HG02623 (cell line): Measurements from ENCODE around the gene IL1RL2.

Experiments
- ATAC-seq: cut with Tn5 transposase; IDR thresholded peaks from one replicate; pipeline ENCODE4 v1.9.1; 2021; ENCODE audit warnings: moderate library complexity; ENCODE audit not compliant: unreplicated experiment

The IL1RL2 gene

GRCh38 chr2:102238039-102238756, 51.4 kb downstream of the IL1RL2 start:
- ATAC-seq = no peak

- ATAC-seq = no peak
Observed at GRCh38 chr2:102238778-102239177, 52.0 kb downstream of the IL1RL2 start.

- no peak for ATAC-seq
Observed at GRCh38 chr2:102239344-102239743, 52.5 kb downstream of the IL1RL2 start.

- ATAC-seq = peak; percentile 90
Observed at GRCh38 chr2:102240640-102241370, 54.0 kb downstream of the IL1RL2 start.

- ATAC-seq = no peak
Observed at GRCh38 chr2:102241616-102242305, 54.9 kb downstream of the IL1RL2 start.

GRCh38 chr2:102245266-102246151, 58.7 kb downstream of the IL1RL2 start:
- ATAC-seq = no peak

- ATAC-seq = no peak
Observed at GRCh38 chr2:102250278-102250821, 63.5 kb downstream of the IL1RL2 start.

- ATAC-seq = no peak
Observed at GRCh38 chr2:102251042-102251848, 64.4 kb downstream of the IL1RL2 start.

- no peak for ATAC-seq
Observed at GRCh38 chr2:102251849-102252203, 65.0 kb downstream of the IL1RL2 start.

- ATAC-seq = no peak
Observed at GRCh38 chr2:102252236-102252635, 65.4 kb downstream of the IL1RL2 start.

GRCh38 chr2:102253140-102253752, 66.4 kb downstream of the IL1RL2 start:
- ATAC-seq = no peak

GRCh38 chr2:102253753-102254150, 66.9 kb downstream of the IL1RL2 start:
- no peak for ATAC-seq

GRCh38 chr2:102256276-102256675, 69.5 kb downstream of the IL1RL2 start:
- no peak for ATAC-seq

GRCh38 chr2:102256874-102257462, 70.1 kb downstream of the IL1RL2 start:
- ATAC-seq = no peak

- no peak for ATAC-seq
Observed at GRCh38 chr2:102258025-102258385, 71.2 kb downstream of the IL1RL2 start.

GRCh38 chr2:102258386-102259074, 71.7 kb downstream of the IL1RL2 start:
- no peak for ATAC-seq

- no peak for ATAC-seq
Observed at GRCh38 chr2:102261467-102262135, 74.8 kb downstream of the IL1RL2 start.
